Panc1 (cell line): ENCODE results near the gene LHFPL4.

Experiments used
- POLR2AphosphoS5 ChIP-seq: IDR thresholded peaks from 2 replicates; pipeline ENCODE4 v1.6.1; 2012; ENCODE audit warnings: mild to moderate bottlenecking, low read depth, low read length, moderate library complexity
- SIN3A ChIP-seq: IDR thresholded peaks from 2 replicates; pipeline ENCODE4 v1.6.1; 2012; ENCODE audit warnings: low read depth, mild to moderate bottlenecking, low read length, moderate library complexity, borderline replicate concordance; ENCODE audit not compliant: insufficient read depth
- TCF7L2 ChIP-seq: IDR thresholded peaks from 2 replicates; pipeline ENCODE4 v1.6.1; 2011; ENCODE audit warnings: mild to moderate bottlenecking, low read depth, low read length, inconsistent platforms
- TF ChIP-seq, protein P1 (sequence below): fragments of 450-650 bp; IDR thresholded peaks from 2 replicates; pipeline ENCODE4 v1.5.1; 2017; ENCODE audit warnings: mild to moderate bottlenecking
- TF ChIP-seq, protein P2 (sequence below), 2 experiments: IDR thresholded peaks; 2 replicates each; pipeline ENCODE4 v1.6.1; 2011 to 2012; ENCODE audit warnings: low read depth in 2 of 2, control low read depth in 1 of 2, low read length in 1 of 2, mild to moderate bottlenecking in 1 of 2, moderate library complexity in 1 of 2; ENCODE audit not compliant: insufficient read depth in 1 of 2

DNA sequence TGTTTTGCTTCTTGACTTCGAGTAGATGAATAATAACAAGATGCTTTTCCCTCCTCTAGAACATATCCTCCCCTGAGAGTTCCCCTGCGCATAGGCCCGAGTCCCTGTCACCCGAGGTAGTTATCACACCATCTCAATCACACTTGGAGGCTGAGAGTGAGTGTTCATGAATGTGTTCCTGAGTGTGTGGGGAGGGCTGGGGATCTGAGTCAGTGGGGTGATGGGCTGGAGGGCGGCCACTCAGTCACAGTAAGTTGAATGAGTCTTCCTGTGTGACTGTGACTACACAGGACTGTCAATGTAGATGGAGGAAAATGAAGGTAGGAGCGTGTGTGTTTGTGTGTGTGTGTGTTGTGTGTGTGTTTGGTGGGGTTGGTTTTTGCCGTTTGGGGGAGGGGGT is 85.2 kb downstream of the LHFPL4 start:
- TF ChIP-seq, protein P1, sequence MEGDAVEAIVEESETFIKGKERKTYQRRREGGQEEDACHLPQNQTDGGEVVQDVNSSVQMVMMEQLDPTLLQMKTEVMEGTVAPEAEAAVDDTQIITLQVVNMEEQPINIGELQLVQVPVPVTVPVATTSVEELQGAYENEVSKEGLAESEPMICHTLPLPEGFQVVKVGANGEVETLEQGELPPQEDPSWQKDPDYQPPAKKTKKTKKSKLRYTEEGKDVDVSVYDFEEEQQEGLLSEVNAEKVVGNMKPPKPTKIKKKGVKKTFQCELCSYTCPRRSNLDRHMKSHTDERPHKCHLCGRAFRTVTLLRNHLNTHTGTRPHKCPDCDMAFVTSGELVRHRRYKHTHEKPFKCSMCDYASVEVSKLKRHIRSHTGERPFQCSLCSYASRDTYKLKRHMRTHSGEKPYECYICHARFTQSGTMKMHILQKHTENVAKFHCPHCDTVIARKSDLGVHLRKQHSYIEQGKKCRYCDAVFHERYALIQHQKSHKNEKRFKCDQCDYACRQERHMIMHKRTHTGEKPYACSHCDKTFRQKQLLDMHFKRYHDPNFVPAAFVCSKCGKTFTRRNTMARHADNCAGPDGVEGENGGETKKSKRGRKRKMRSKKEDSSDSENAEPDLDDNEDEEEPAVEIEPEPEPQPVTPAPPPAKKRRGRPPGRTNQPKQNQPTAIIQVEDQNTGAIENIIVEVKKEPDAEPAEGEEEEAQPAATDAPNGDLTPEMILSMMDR = no peak
- no peak for TF ChIP-seq POLR2AphosphoS5
- no peak for TF ChIP-seq TCF7L2
- TF ChIP-seq SIN3A = no peak
- TF ChIP-seq, protein P2, sequence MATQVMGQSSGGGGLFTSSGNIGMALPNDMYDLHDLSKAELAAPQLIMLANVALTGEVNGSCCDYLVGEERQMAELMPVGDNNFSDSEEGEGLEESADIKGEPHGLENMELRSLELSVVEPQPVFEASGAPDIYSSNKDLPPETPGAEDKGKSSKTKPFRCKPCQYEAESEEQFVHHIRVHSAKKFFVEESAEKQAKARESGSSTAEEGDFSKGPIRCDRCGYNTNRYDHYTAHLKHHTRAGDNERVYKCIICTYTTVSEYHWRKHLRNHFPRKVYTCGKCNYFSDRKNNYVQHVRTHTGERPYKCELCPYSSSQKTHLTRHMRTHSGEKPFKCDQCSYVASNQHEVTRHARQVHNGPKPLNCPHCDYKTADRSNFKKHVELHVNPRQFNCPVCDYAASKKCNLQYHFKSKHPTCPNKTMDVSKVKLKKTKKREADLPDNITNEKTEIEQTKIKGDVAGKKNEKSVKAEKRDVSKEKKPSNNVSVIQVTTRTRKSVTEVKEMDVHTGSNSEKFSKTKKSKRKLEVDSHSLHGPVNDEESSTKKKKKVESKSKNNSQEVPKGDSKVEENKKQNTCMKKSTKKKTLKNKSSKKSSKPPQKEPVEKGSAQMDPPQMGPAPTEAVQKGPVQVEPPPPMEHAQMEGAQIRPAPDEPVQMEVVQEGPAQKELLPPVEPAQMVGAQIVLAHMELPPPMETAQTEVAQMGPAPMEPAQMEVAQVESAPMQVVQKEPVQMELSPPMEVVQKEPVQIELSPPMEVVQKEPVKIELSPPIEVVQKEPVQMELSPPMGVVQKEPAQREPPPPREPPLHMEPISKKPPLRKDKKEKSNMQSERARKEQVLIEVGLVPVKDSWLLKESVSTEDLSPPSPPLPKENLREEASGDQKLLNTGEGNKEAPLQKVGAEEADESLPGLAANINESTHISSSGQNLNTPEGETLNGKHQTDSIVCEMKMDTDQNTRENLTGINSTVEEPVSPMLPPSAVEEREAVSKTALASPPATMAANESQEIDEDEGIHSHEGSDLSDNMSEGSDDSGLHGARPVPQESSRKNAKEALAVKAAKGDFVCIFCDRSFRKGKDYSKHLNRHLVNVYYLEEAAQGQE (IDR thresholded peaks at IDR 0.05; ENCODE audit: insufficient read depth in 1 of 2, low read depth in 2 of 2, low read length in 1 of 2) = no peak
